GM23338 (cell line): Measurements from ENCODE around the gene SHISA9. TPM values are rescaled to one million over a fixed set of nuclear protein-coding genes. Genes with fewer than 3 reads are reported as not detected.

ENCODE experiments used
- ATAC-seq: fragments of 200-7000 bp; cut with Tn5 transposase; 3 replicates; pipeline ENCODE4 v1.9.1; 2020
- DNase-seq: peaks from one replicate; pipeline ENCODE4 v3.0.0-alpha.2; 2015; ENCODE audit warnings: low spot score
- H2AFZ ChIP-seq: fragments of 200-600 bp; sonication (generic); 2 replicates; pipeline ENCODE4 v1.8.0; 2016; ENCODE audit warnings: antibody characterized with exemption, mild to moderate bottlenecking, moderate library complexity
- H3F3A ChIP-seq: fragments of 200-600 bp; sonication (generic); replicated peaks from 2 replicates; pipeline ENCODE4 v1.8.0; 2017; ENCODE audit warnings: antibody characterized with exemption, mixed run types, low read depth
- H3K27ac ChIP-seq: fragments of 200-600 bp; sonication (generic); 2 replicates; pipeline ENCODE4 v1.6.1; 2016; ENCODE audit warnings: low read depth
- H3K27me3 ChIP-seq: fragments of 200-600 bp; sonication (generic); 2 replicates; pipeline ENCODE4 v1.8.0; 2016; ENCODE audit warnings: mild to moderate bottlenecking, mixed run types, moderate library complexity; ENCODE audit not compliant: insufficient read depth
- H3K36me3 ChIP-seq: fragments of 200-600 bp; sonication (generic); 2 replicates; pipeline ENCODE4 v1.8.0; 2016; ENCODE audit warnings: mild to moderate bottlenecking; ENCODE audit not compliant: insufficient read depth
- H3K4me1 ChIP-seq: fragments of 200-600 bp; sonication (generic); 2 replicates; pipeline ENCODE4 v1.8.0; 2016; ENCODE audit warnings: mild to moderate bottlenecking, moderate library complexity; ENCODE audit not compliant: insufficient read depth
- H3K4me2 ChIP-seq: fragments of 200-600 bp; sonication (generic); 2 replicates; pipeline ENCODE4 v1.7.1; 2017; ENCODE audit warnings: mixed run types
- H3K4me3 ChIP-seq: fragments of 200-600 bp; sonication (generic); 2 replicates; pipeline ENCODE4 v1.6.1; 2016; ENCODE audit warnings: mixed run types
- H3K79me2 ChIP-seq: fragments of 200-600 bp; sonication (generic); replicated peaks from 2 replicates; pipeline ENCODE4 v1.8.0; 2017; ENCODE audit warnings: mild to moderate bottlenecking; ENCODE audit not compliant: insufficient read depth
- H3K9me2 ChIP-seq: fragments of 200-600 bp; sonication (generic); 2 replicates; pipeline ENCODE4 v1.8.0; 2017; ENCODE audit not compliant: insufficient read depth
- H4K20me1 ChIP-seq: fragments of 200-600 bp; sonication (generic); replicated peaks from 2 replicates; pipeline ENCODE4 v1.8.0; 2017; ENCODE audit warnings: mild to moderate bottlenecking; ENCODE audit not compliant: insufficient read depth
- H3K27ac Mint-ChIP-seq: 2 replicates; pipeline ENCODE4 v1.8.0; 2020; ENCODE audit warnings: inconsistent platforms, mild to moderate bottlenecking, moderate library complexity, mixed read lengths
- H3K27me3 Mint-ChIP-seq: 3 replicates; pipeline ENCODE4 v1.8.0; 2022; ENCODE audit warnings: low read depth, mild to moderate bottlenecking, moderate library complexity, mixed read lengths, inconsistent platforms; ENCODE audit not compliant: insufficient read depth, poor library complexity
- H3K36me3 Mint-ChIP-seq: 3 replicates; pipeline ENCODE4 v1.8.0; 2021; ENCODE audit warnings: low read depth, mild to moderate bottlenecking, inconsistent platforms, moderate library complexity, mixed read lengths
- H3K4me1 Mint-ChIP-seq: 3 replicates; pipeline ENCODE4 v1.8.0; 2020; ENCODE audit warnings: mild to moderate bottlenecking, inconsistent platforms, mixed read lengths
- H3K4me3 Mint-ChIP-seq: 3 replicates; pipeline ENCODE4 v1.8.0; 2021; ENCODE audit warnings: moderate library complexity, mild to moderate bottlenecking, inconsistent platforms, mixed read lengths
- H3K9me3 Mint-ChIP-seq: 3 replicates; pipeline ENCODE4 v1.8.0; 2020; ENCODE audit warnings: moderate library complexity, mild to moderate bottlenecking, inconsistent platforms, mixed read lengths
- CREB1 ChIP-seq: fragments of 250-450 bp; sonication (Bioruptor Pico); IDR thresholded peaks from 2 replicates; pipeline ENCODE4 v1.5.0; 2020; ENCODE audit warnings: low read depth, mild to moderate bottlenecking, moderate library complexity
- CTCF ChIP-seq, 2 experiments: fragments of 200-600 bp in 1 of 2; sonication (generic) in 1 of 2; conservative IDR thresholded peaks; 2 replicates each; pipeline versions ENCODE4 v1.5.1 to v1.6.1; 2016 to 2017; ENCODE audit warnings: antibody characterized with exemption in 2 of 2, low read depth in 2 of 2, mild to moderate bottlenecking in 2 of 2, moderate library complexity in 1 of 2
- ETS1 ChIP-seq: IDR thresholded peaks from 2 replicates; pipeline ENCODE4 v1.6.1; 2016; ENCODE audit warnings: antibody characterized with exemption
- EZH2 ChIP-seq: fragments of 200-600 bp; sonication (generic); IDR thresholded peaks from one replicate; pipeline ENCODE4 v1.8.0; 2017; ENCODE audit warnings: antibody characterized with exemption, mild to moderate bottlenecking, low read depth; ENCODE audit not compliant: unreplicated experiment
- EZH2phosphoT487 ChIP-seq: fragments of 200-600 bp; sonication (generic); IDR thresholded peaks from one replicate; pipeline ENCODE4 v1.8.1; 2018; ENCODE audit warnings: antibody characterized with exemption; ENCODE audit not compliant: unreplicated experiment
- JUNB ChIP-seq: IDR thresholded peaks from one replicate; pipeline ENCODE4 v1.6.1; 2016; ENCODE audit warnings: antibody characterized with exemption; ENCODE audit not compliant: unreplicated experiment
- NANOG ChIP-seq: IDR thresholded peaks from 2 replicates; pipeline ENCODE4 v1.6.1; 2016; ENCODE audit warnings: antibody characterized with exemption, borderline replicate concordance
- POLR2AphosphoS5 ChIP-seq: IDR thresholded peaks from 2 replicates; pipeline ENCODE4 v1.6.1; 2016; ENCODE audit warnings: antibody characterized with exemption, low read depth
- REST ChIP-seq: IDR thresholded peaks from one replicate; pipeline ENCODE4 v1.6.1; 2018; ENCODE audit warnings: antibody characterized with exemption; ENCODE audit not compliant: unreplicated experiment
- STAT1 ChIP-seq: IDR thresholded peaks from one replicate; pipeline ENCODE4 v1.6.1; 2016; ENCODE audit warnings: antibody characterized with exemption; ENCODE audit not compliant: unreplicated experiment
- ZNF114 ChIP-seq: fragments of 250-450 bp; sonication (Bioruptor Pico); IDR thresholded peaks from 2 replicates; pipeline ENCODE4 v1.5.0; 2020; ENCODE audit warnings: mild to moderate bottlenecking, moderate library complexity
- ZNF331 ChIP-seq: fragments of 250-450 bp; sonication (Bioruptor Pico); IDR thresholded peaks from 2 replicates; pipeline ENCODE4 v1.5.0; 2020; ENCODE audit warnings: low read depth, mild to moderate bottlenecking, moderate library complexity
- ZNF462 ChIP-seq: fragments of 250-450 bp; sonication (Bioruptor Pico); IDR thresholded peaks from 2 replicates; pipeline ENCODE4 v1.5.0; 2020; ENCODE audit warnings: mild to moderate bottlenecking, moderate library complexity
- polyA plus RNA-seq: library from polyadenylated mRNA; unstranded; fragments of >200 nt; fragmentation: Nextera tagmentation; extraction: Ambion mirVana; gene quantifications from 2 replicates; pipeline ENCODE4 v1.2.1, GENCODE V29; 2016
- total RNA-seq: library from RNA; depleted of rRNA; stranded (reverse); fragments of >200 nt; shearing (Covaris generic); gene quantifications from 2 replicates; pipeline ENCODE4 v1.2.3, GENCODE V29; 2014

Gene SHISA9
- total and polyA plus RNA-seq, 2 experiments from 2014 or later, result 10.4 to 45.6 TPM

GRCh38 chr16:13104772-13105171 lies 203.4 kb downstream of the SHISA9 start:
- Mint-ChIP-seq H3K36me3 (peaks cover 14% of the 10 kb centered on the region; the same call in 2 of the 3 replicates), H3K9me3 (peaks cover 14% of the 10 kb centered on the region), H3K4me3 (no peak overlapping the region), H3K4me1 (peaks cover 11% of the 10 kb centered on the region), H3K27ac (no peak overlapping the region), H3K27me3 (peaks cover 2% of the 10 kb centered on the region)
- no peak overlapping the region for H2AFZ ChIP-seq
- ATAC-seq (no peak), DNase-seq (no peak)
- H3K4me2 ChIP-seq, result no peak overlapping the region
- no peaks in the 10 kb centered on the region for H3F3A ChIP-seq
- H3K27me3 ChIP-seq, result no peaks in the 10 kb centered on the region
- peaks cover under 1% of the 10 kb centered on the region; the same call in 1 of the 2 replicates for H3K4me1 ChIP-seq
- no peaks in the 10 kb centered on the region for H3K36me3 ChIP-seq
- peaks cover 25% of the 10 kb centered on the region for H3K79me2 ChIP-seq
- H3K9me2 ChIP-seq, result peaks cover 8% of the 10 kb centered on the region
- no peaks in the 10 kb centered on the region for H4K20me1 ChIP-seq
- no peak overlapping the region for H3K27ac ChIP-seq
- H3K4me3 ChIP-seq, result no peak overlapping the region
- no peak for TF ChIP-seq EZH2
- TF ChIP-seq ZNF462, result no peak
- no peak for TF ChIP-seq POLR2AphosphoS5
- no peak for TF ChIP-seq REST
- TF ChIP-seq EZH2phosphoT487, result no peak
- no peak for TF ChIP-seq ETS1
- no peak for TF ChIP-seq JUNB
- TF ChIP-seq NANOG, result no peak
- no peak for TF ChIP-seq CREB1 (CRISPR knock-in tag)
- TF ChIP-seq ZNF331, result no peak
- TF ChIP-seq STAT1, result no peak
- no peak for TF ChIP-seq ZNF114 (CRISPR knock-in tag)
- no peak for TF ChIP-seq CTCF (conservative IDR thresholded peaks at IDR 0.05; ENCODE audit: low read depth in 2 of 2)
